NCI-H2171 (cell line): ENCODE results near the gene SYCP2.
A peak's percentile ranks its signal among the peaks of the same experiment; 100 is the strongest.

Experiments used
- DNase-seq: peaks from one replicate; lab custom pipeline; 2025; lab: John Stamatoyannopoulos, UW

The SYCP2 gene

DNA sequence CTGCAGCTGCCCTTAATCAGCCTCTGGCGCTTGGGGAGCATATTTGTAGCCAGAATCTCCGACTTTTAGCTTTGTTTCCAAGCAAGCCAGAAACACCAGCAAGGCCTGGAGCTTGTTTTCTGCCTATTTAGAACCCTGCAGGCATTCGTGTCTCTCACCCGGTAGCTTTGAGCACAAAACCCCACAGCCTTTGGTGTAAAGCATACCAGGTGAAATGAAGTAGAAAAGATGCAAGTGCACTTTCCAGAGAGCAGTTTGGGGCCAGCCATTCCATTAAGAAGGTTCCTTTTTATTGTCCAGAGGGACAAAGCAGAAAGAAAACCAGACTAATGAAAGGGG, 7.5 kb upstream of the SYCP2 start:
- DNase-seq: no peak

DNA sequence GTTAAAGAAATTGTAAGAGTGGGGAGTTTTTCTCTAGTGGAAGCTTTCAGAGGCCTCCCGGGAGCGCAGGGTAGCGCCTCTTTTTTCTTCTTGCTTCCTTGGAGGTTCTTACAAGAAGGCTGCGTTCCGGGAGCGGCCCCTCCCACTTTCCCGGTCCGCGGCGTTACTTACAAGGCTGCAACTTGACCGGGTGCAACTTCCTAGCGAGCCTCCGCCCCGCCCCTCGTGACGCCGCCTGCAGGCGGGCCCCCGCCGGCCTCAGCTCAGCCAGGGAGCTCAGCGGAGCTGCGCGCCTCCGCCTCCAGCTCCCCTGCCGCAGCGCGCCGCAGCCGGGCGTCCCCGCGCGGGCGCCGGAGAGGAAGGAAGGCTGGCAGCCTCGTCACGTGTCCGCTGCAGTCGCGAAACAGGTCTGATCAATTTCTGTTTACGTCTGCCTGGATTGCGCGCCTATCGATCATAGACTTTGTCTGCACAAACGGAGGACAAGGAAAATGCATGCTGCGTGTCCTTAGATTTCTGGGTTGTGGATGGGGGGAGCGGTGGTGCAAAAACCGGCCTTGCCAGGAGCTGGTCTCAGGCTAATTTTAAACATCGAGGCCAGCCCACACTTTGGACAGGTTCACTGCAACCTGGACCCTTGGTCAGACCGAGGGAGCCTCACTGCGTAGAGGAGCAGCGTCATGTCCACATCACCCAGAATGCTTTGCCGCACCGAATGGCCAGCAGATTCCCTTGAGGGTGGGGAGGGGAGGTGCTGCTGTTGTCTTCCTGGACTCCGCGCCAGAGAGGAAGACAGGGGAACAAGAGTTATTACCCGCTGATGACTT, 6.9 kb upstream of the SYCP2 start, which contains the start of the genes FAM217B and PPP1R3D:
FAM217B (plus strand) TSS at position 261 of the 827 bp plus-strand sequence. CDS start 3,555 bp downstream, outside the sequence.
PPP1R3D (minus strand) TSS at position 177 of the 827 bp plus-strand sequence. CDS start 374 bp downstream, outside the sequence.
- DNase-seq: peak; percentile 81

GRCh38 chr20:59939879-59940128, 6.4 kb upstream of the SYCP2 start:
- no peak for DNase-seq

DNA sequence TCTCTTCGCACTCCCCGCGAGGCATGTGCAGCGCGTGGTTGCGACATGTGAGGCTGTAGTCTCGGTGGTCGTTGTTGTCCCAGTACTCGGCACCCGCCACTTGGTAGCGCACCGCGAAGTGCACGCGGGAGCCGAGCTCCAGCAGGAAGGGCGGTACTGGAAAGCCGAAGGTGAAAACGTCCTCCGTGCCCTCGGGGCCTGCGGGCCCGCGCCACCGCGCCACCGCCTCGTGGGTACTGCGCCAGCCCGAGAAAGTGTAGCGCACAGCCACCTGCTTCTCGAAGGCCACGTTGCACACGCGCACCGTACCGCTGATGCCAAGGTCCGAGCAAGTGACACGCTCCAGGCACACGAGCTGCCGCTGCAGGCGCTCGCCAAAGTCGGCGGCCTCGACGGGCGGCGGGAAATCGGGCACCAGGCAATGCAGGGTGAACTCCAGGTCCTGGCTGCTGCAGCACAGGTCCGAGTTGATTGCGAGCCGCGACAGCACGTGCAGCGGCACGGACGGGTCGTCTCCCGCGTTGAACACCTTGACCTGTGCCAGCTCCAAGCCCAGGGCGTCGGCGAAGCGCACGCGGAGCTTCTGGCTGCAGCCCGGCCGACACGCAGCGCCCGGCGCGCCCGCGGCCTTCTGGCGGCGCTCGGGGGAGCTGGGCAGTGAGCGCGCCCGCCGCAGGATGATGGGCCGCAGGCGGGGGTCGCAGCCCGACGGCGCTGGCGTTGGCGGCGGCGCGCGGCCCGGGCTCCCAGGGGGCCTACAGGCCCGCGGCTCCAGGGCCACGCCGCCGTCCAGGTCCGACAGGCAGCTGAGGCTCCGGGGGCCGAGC, 5.8 kb upstream of the SYCP2 start:
- no peak for DNase-seq

DNA sequence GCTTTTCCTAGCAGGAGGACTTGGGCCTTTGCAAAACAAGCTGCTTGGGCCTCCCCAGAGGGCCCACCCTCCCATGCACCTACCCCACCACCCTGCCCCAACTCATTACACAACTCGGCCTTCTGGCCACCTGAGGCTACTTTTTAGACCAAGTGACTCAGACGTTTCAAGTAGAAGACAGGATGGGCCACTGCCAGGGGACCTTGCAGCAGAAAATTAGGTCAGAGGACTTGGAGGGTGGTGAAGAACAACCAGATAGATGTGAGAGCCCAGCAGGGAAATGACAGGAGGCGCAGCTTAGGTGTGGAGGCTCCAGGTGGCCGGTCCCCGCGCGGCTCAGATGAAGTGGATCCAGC, 5.2 kb upstream of the SYCP2 start:
- DNase-seq: no peak

DNA sequence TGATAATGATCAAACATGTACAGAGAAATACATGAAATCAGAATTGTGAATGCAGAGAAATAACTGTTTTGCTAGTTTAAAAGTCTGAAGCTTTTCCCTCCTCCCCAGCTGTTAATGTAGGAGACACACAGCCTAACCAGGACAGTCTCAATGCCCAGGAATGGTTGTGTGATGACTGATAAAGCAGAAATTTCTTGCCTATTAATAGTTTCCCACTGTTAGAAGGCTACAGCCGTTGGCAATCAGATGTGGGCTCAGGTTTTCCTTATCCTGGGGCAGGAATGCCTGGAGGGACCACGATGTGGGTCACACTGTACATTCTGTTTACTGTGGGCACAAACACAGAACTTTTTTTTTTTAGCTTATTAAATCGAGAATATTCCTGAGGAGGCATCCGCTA, 4.8 kb upstream of the SYCP2 start:
- no peak for DNase-seq

- DNase-seq: no peak
Measured at GRCh38 chr20:59937150-59937549, 3.7 kb upstream of the SYCP2 start.

GRCh38 chr20:59936409-59936808, 3.0 kb upstream of the SYCP2 start:
- no peak for DNase-seq

DNA sequence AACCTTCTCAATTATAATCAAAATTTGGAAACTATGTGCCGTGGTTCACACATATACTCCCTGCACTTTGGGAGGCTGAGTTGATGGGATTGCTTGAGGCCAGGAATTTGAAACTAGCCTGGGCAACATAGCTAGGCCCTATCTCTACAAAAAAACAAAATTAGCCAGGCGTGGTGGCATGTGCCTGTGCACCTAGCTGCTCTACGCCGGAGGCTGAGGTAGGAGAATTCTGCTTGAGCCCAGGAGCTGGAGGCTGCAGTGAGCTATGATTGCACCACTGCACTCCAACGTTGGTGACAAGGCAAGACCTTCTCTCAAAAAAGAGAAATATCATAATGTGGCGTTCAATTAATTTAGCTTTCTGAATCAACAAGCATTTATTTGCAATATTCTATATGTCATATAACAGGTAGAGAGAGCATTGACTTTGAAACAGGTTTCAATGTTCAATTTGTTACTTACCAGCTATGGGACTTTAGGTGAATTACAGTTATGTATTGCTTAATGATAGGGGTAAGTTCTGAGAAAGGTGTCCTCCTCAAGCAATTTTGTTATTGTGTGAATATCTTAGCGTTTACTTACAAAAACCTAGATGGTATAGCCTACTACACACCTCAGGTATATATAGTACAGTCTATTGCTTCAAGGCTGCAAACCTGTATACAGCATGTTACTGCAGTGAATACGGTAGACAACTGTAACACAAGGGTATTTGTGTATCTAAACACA, 2.2 kb upstream of the SYCP2 start:
- DNase-seq: no peak

GRCh38 chr20:59933849-59934585, 580 bp upstream of the SYCP2 start:
- DNase-seq: peak; percentile 57

GRCh38 chr20:59932616-59933295, 681 bp downstream of the SYCP2 start:
- DNase-seq: no peak

GRCh38 chr20:59931511-59932312, 1.7 kb downstream of the SYCP2 start:
- DNase-seq: no peak

GRCh38 chr20:59925899-59926298, 7.5 kb downstream of the SYCP2 start:
- no peak for DNase-seq

DNA sequence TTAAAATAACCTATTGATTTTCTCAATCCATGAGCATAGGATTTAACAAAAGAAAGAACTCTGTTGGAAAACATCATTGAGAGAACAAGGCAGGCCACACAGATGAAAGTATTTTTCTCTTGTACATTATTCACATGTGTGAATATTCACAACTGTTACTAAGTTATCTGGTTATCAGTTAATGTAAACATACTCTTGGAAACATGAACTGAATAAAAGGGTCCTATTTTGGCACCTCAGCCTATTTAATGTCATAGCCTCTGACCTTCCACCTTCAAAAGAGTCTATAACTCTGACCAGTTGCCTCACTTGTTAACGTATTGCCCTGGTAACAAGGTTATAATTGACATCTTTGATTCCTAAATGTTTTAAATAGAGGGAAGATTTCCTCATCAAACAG, 8.1 kb downstream of the SYCP2 start:
- no peak for DNase-seq

- no peak for DNase-seq
Measured at GRCh38 chr20:59923514-59923913, 9.9 kb downstream of the SYCP2 start.

DNA sequence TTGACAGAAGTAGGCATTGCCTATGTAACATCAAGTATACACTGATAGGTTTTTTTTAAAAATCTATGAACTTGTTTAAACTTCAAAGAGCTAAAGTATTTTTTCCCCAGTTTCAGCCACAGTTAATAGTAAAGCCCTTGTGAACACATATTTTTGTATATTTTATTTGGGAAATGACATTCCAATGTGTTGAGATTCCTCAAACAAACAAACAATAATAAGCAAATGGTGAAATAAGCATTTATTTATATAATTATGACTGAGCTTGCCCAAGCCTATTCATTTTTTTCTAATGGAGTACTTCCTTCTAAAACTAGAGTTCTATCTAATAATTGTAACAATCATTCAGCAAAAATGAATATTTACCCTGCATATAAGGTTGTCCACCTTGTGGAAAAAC, 12.5 kb downstream of the SYCP2 start:
- no peak for DNase-seq

DNA sequence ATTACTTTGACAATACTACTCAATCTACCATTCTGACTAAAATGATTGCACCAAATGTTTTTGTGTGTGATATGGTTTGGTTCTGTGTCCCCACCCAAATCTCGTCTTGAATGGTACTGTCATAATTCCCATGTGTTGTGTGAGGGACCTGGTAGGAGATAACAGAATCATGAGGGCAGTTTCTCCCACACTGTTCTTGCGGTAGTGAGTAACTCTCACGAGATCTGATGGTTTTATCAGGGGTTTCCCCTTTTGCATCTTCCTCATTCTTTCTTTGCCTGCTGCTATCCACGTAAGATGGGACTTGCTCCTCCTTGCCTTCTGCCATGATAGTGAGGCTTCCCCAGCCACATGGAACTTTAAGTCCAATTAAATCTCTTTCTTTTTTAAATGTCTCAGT, 20.8 kb downstream of the SYCP2 start:
- DNase-seq: no peak

GRCh38 chr20:59911041-59911440, 22.4 kb downstream of the SYCP2 start:
- DNase-seq: no peak

DNA sequence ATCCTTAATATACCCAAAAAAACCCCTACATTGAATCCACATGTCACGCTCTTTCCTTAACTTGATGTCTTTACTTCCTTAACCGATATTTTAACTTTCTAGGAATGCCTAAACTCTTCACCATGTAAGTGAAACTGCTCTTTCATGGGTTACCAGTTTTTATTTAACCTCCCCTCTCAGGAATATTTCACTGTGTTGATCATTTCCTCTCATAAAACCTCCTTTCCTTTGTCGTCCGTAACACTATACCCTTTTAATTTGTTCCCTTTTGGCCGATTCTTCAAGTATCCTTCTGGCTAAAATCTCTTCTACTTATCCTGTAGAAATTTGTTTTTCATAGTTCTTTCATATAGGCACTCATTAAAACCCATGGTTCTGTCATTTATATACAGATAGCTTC, 24.6 kb downstream of the SYCP2 start:
- DNase-seq: no peak

DNA sequence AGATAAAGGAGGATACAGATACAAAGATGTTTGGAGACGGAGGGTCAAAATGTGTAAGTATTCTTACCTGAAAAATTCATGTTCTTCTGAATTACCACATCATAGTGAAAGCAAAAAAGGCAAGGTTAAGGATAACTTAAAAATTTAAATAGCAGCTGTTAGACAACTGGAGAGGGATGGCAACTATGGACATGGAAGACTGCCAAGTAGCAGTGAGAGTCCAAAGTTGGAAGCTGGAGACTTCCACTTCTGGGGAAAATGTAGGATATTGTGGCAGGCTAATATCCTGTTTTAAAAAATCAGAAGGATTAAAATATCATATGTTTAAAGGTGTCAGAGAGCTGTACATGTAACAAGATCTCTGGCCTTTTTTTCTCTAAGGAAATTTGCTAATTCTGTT, 29.8 kb downstream of the SYCP2 start:
- no peak for DNase-seq

GRCh38 chr20:59902470-59902869, 31.0 kb downstream of the SYCP2 start:
- DNase-seq: no peak
